ENCODE measurements around the gene PDE4D.

The PDE4D gene

GRCh38 chr5:59254055-59254687, 639.4 kb downstream of the PDE4D start:
- DNase-seq (ENCODE audit: low read depth): no peak

GRCh38 chr5:59253625-59254024, 639.9 kb downstream of the PDE4D start:
- DNase-seq (ENCODE audit: low read depth): no peak

- no peak for DNase-seq (ENCODE audit: low read depth)
Measured at GRCh38 chr5:59251627-59252026, 641.9 kb downstream of the PDE4D start.

GRCh38 chr5:59249726-59250125, 643.8 kb downstream of the PDE4D start:
- no peak for DNase-seq (ENCODE audit: low read depth)

- DNase-seq (ENCODE audit: low read depth): no peak
Measured at GRCh38 chr5:59249160-59249559, 644.4 kb downstream of the PDE4D start.

- no peak for DNase-seq (ENCODE audit: low read depth)
Measured at GRCh38 chr5:59246882-59247281, 646.6 kb downstream of the PDE4D start.

GRCh38 chr5:59246145-59246869, 647.2 kb downstream of the PDE4D start:
- DNase-seq (ENCODE audit: low read depth): no peak

GRCh38 chr5:59245198-59245597, 648.3 kb downstream of the PDE4D start:
- DNase-seq (ENCODE audit: low read depth): no peak

- DNase-seq (ENCODE audit: low read depth): no peak
Measured at GRCh38 chr5:59241552-59241951, 652.0 kb downstream of the PDE4D start.

GRCh38 chr5:59241119-59241518, 652.4 kb downstream of the PDE4D start:
- DNase-seq (ENCODE audit: low read depth): no peak

GRCh38 chr5:59238126-59238902, 655.2 kb downstream of the PDE4D start:
- no peak for DNase-seq (ENCODE audit: low read depth)

GRCh38 chr5:59236986-59237385, 656.5 kb downstream of the PDE4D start:
- DNase-seq (ENCODE audit: low read depth): no peak

GRCh38 chr5:59236448-59236847, 657.1 kb downstream of the PDE4D start:
- no peak for DNase-seq (ENCODE audit: low read depth)

GRCh38 chr5:59234236-59234635, 659.3 kb downstream of the PDE4D start:
- DNase-seq (ENCODE audit: low read depth): no peak

- DNase-seq (ENCODE audit: low read depth): no peak
Measured at GRCh38 chr5:59231221-59231931, 662.1 kb downstream of the PDE4D start.

- no peak for DNase-seq (ENCODE audit: low read depth)
Measured at GRCh38 chr5:59222687-59223511, 670.6 kb downstream of the PDE4D start.

GRCh38 chr5:59221769-59222168, 671.8 kb downstream of the PDE4D start:
- no peak for DNase-seq (ENCODE audit: low read depth)

- DNase-seq (ENCODE audit: low read depth): no peak
Measured at GRCh38 chr5:59218424-59219045, 675.0 kb downstream of the PDE4D start.

GRCh38 chr5:59216841-59217240, 676.7 kb downstream of the PDE4D start:
- no peak for DNase-seq (ENCODE audit: low read depth)

GRCh38 chr5:59212596-59212995, 680.9 kb downstream of the PDE4D start:
- DNase-seq (ENCODE audit: low read depth): no peak

GRCh38 chr5:59209758-59210359, 683.7 kb downstream of the PDE4D start:
- no peak for DNase-seq (ENCODE audit: low read depth)
